Testis (tissue), 5 donors: ENCODE measurements around the gene BCAT1. TPM values are rescaled to one million over a fixed set of nuclear protein-coding genes. Genes with fewer than 3 reads are reported as not detected.
A peak's percentile ranks its signal among the peaks of the same experiment; 100 is the strongest.

Experiments
- DNase-seq: peaks from one replicate; pipeline ENCODE4 v3.0.0-alpha.2; 2019
- H3K27ac ChIP-seq, 2 donors: fragments of 200-600 bp; sonication (generic); one replicate each; pipeline ENCODE4 v1.5.1; 2019
- H3K27me3 ChIP-seq: fragments of 200-600 bp; sonication (generic); one replicate; pipeline ENCODE4 v1.5.1; 2019
- H3K36me3 ChIP-seq: fragments of 200-600 bp; sonication (generic); one replicate; pipeline ENCODE4 v1.5.1; 2017; ENCODE audit warnings: low read depth; ENCODE audit errors: missing control alignments
- H3K4me1 ChIP-seq: fragments of 200-600 bp; sonication (generic); one replicate; pipeline ENCODE4 v1.5.1; 2019
- H3K4me3 ChIP-seq, 2 donors: fragments of 200-600 bp; sonication (generic); one replicate each; pipeline ENCODE4 v1.5.1; 2017 to 2019
- H3K9me3 ChIP-seq: fragments of 200-600 bp; sonication (generic); one replicate; pipeline ENCODE4 v1.5.1; 2017
- CTCF ChIP-seq, 3 experiments: fragments of 450-650 bp in 2 of 3; fragments of 200-600 bp in 1 of 3; sonication (generic) in 1 of 3; IDR thresholded peaks; one replicate each; pipeline ENCODE4 v1.5.1; 2016 to 2019; ENCODE audit warnings: antibody characterized with exemption in 3 of 3, mild to moderate bottlenecking in 2 of 3, moderate library complexity in 1 of 3
- POLR2A ChIP-seq: fragments of 450-650 bp; IDR thresholded peaks from one replicate; pipeline ENCODE4 v1.6.1; 2017; ENCODE audit warnings: antibody characterized with exemption, mild to moderate bottlenecking, moderate library complexity
- WGBS, 2 donors: methylation state at CpG; one replicate each; pipeline ENCODE4 v1.1.5; 2018; 5-methylcytosine and 5-hydroxymethylcytosine counted together
- intact Hi-C: fragments of 100-400 bp; cut with DNase I; formaldehyde crosslinking; loops from one replicate; pipeline ENCODE4 v1.15.1; 2023; ENCODE audit warnings: low total_unique reads
- long read RNA-seq, 2 donors: transcript quantifications; one replicate each; lab custom pipeline, GENCODE V29; 2026
- polyA plus RNA-seq: library from polyadenylated mRNA; stranded (reverse); fragments of 350-450 nt; fragmentation: Illumina TruSeq; extraction: RNeasy Lipid Tissue Mini Kit (QIAGEN cat#74804); gene quantifications from one replicate; pipeline ENCODE4 v1.2.3, GENCODE V29; 2014; ENCODE audit warnings: low read depth, low replicate concordance; ENCODE audit not compliant: insufficient read depth
- total RNA-seq, 2 donors: library from RNA; depleted of rRNA; stranded (reverse); fragments of >200 nt; gene quantifications; one replicate each; pipeline ENCODE4 v1.2.3, GENCODE V29; 2016

Gene BCAT1
- total RNA-seq (10 to 100 TPM; 34.7 to 44.2 TPM), polyA plus RNA-seq (30.8 TPM)
- long read RNA-seq, donor 1, full-length matches to known transcripts = 6 of 6 reads
- long read RNA-seq, donor 1, partial matches to known transcripts = 0 of 6 reads
- long read RNA-seq, donor 1, other reads (novel, unspliced or antisense) = 0 of 6 reads
- long read RNA-seq, donor 2, full-length matches to known transcripts = 10 of 10 reads
- long read RNA-seq, donor 2, partial matches to known transcripts = 0 of 10 reads
- long read RNA-seq, donor 2, other reads (novel, unspliced or antisense) = 0 of 10 reads

- peak; percentile 89 for DNase-seq
- H3K27me3 ChIP-seq = no peaks in the 10 kb centered on the region
- H3K36me3 ChIP-seq = no peaks in the 10 kb centered on the region
- no peaks in the 10 kb centered on the region for H3K4me1 ChIP-seq
- peak within 1 kb of the TSS; percentile 50 to 72 for H3K4me3 ChIP-seq
- 4 to 9% methylated on average over 28 to 52 of the region's 52 CpGs for WGBS, 2 donors
- H3K27ac ChIP-seq = peak within 1 kb of the TSS; percentile 25 to 27
- intact Hi-C loops = no loop called here
- H3K9me3 ChIP-seq = no peaks in the 10 kb centered on the region
- no peak for TF ChIP-seq CTCF (IDR thresholded peaks at IDR 0.05)
- no peak for TF ChIP-seq POLR2A
Observed at GRCh38 chr12:24948757-24949722, at the start of gene BCAT1. Gene BCAT1 (minus strand): TSS chr12:24949101. CDS start chr12:24948932, 169 bp downstream.

- H3K4me3 ChIP-seq = no peak overlapping the region
- no peaks in the 10 kb centered on the region for H3K27me3 ChIP-seq
- intact Hi-C loops = loop anchor here (10.0 kb wide), 1 partner anchor 137 kb away; no protein-coding TSS in a partner anchor
- WGBS, 2 donors = 31 to 53% methylated on average over 4 of the region's 4 CpGs
- H3K36me3 ChIP-seq = no peaks in the 10 kb centered on the region
- DNase-seq = no peak
- TF ChIP-seq POLR2A (no peak), CTCF (IDR thresholded peaks at IDR 0.05) (no peak)
- no peak overlapping the region for H3K27ac ChIP-seq
- no peaks in the 10 kb centered on the region for H3K9me3 ChIP-seq
- H3K4me1 ChIP-seq = no peaks in the 10 kb centered on the region
Observed at GRCh38 chr12:24997970-24998582, 49.2 kb upstream of the BCAT1 start.

GRCh38 chr12:24997496-24997895 lies 48.6 kb upstream of the BCAT1 start:
- Histone ChIP-seq H3K36me3 (no peaks in the 10 kb centered on the region), H3K4me3 (no peak overlapping the region), H3K9me3 (no peaks in the 10 kb centered on the region), H3K27me3 (no peaks in the 10 kb centered on the region), H3K27ac (no peak overlapping the region), H3K4me1 (no peaks in the 10 kb centered on the region)
- intact Hi-C loops = loop anchor here (10.0 kb wide), 1 partner anchor 137 kb away; no protein-coding TSS in a partner anchor
- WGBS, 2 donors = 87 to 89% methylated on average over 6 of the region's 6 CpGs
- TF ChIP-seq POLR2A (no peak), CTCF (IDR thresholded peaks at IDR 0.05) (no peak)
- no peak for DNase-seq

- no peak overlapping the region for H3K27ac ChIP-seq
- intact Hi-C loops = loop anchor here (10.0 kb wide), 1 partner anchor 138 kb away; no protein-coding TSS in a partner anchor
- no peaks in the 10 kb centered on the region for H3K9me3 ChIP-seq
- DNase-seq = no peak
- 76 to 92% methylated on average over 5 of the region's 5 CpGs for WGBS, 2 donors
- H3K4me3 ChIP-seq = no peak overlapping the region
- no peaks in the 10 kb centered on the region for H3K27me3 ChIP-seq
- no peaks in the 10 kb centered on the region for H3K4me1 ChIP-seq
- TF ChIP-seq CTCF (IDR thresholded peaks at IDR 0.05) = no peak
- TF ChIP-seq POLR2A = no peak
- H3K36me3 ChIP-seq = no peaks in the 10 kb centered on the region
Observed at GRCh38 chr12:24996820-24997219, 47.9 kb upstream of the BCAT1 start.
